Tibial nerve (tissue), 4 donors: ENCODE data around the gene VWA7. TPM values are rescaled to one million over a fixed set of nuclear protein-coding genes. Genes with fewer than 3 reads are reported as not detected.

Source experiments
- DNase-seq, 2 donors: peaks; one replicate each; pipeline ENCODE4 v3.0.0-alpha.2; 2019; ENCODE audit warnings: low spot score in 2 of 2
- H3K27ac ChIP-seq, 4 donors: fragments of 200-600 bp; sonication (generic) in 3 of 4; one replicate each; pipeline ENCODE4 v1.5.1; 2017 to 2019; ENCODE audit warnings: mild to moderate bottlenecking in 1 of 4
- H3K27me3 ChIP-seq, 2 donors: fragments of 200-600 bp; sonication (generic) in 1 of 2; one replicate each; pipeline versions ENCODE4 v1.5.1 to v1.6.0; 2017 to 2019
- H3K36me3 ChIP-seq, 3 donors: fragments of 200-600 bp; sonication (generic); one replicate each; pipeline ENCODE4 v1.5.1; 2018 to 2019
- H3K4me1 ChIP-seq, 4 donors: fragments of 200-600 bp; sonication (generic) in 3 of 4; one replicate each; pipeline ENCODE4 v1.5.1; 2017 to 2019
- H3K4me3 ChIP-seq, 4 donors: fragments of 200-600 bp; sonication (generic) in 3 of 4; one replicate each; pipeline ENCODE4 v1.5.1; 2017 to 2019; ENCODE audit warnings: mild to moderate bottlenecking in 1 of 4, moderate library complexity in 1 of 4
- H3K9me3 ChIP-seq, 4 donors: fragments of 200-600 bp; sonication (generic) in 3 of 4; one replicate each; pipeline ENCODE4 v1.5.1; 2017 to 2019
- CTCF ChIP-seq, 5 experiments: fragments of 200-600 bp in 3 of 5; fragments of 450-650 bp in 2 of 5; sonication (generic) in 3 of 5; IDR thresholded peaks; one replicate each; pipeline ENCODE4 v1.5.1; 2016 to 2019; ENCODE audit warnings: antibody characterized with exemption in 5 of 5, mild to moderate bottlenecking in 3 of 5, moderate library complexity in 2 of 5
- EP300 ChIP-seq, 2 donors: sonication (generic); formaldehyde crosslinking; IDR thresholded peaks; one replicate each; pipeline ENCODE4 v1.6.1; 2017; ENCODE audit warnings: antibody characterized with exemption in 2 of 2, mild to moderate bottlenecking in 1 of 2
- POLR2A ChIP-seq, 2 donors: fragments of 450-650 bp; IDR thresholded peaks; one replicate each; pipeline ENCODE4 v1.6.1; 2017; ENCODE audit warnings: antibody characterized with exemption in 2 of 2, mild to moderate bottlenecking in 2 of 2, moderate library complexity in 2 of 2
- WGBS, 2 donors: methylation state at CpG; one replicate each; pipeline ENCODE4 v1.1.5; 2018; 5-methylcytosine and 5-hydroxymethylcytosine counted together
- total RNA-seq, 4 donors: library from RNA; depleted of rRNA; stranded (reverse); fragments of >200 nt; gene quantifications; one replicate each; pipeline ENCODE4 v1.1.0, GENCODE V29; 2016

The VWA7 gene
- total RNA-seq, 4 donors from 2014 or later = 0.21 to 0.66 (median 0.35) TPM

DNA sequence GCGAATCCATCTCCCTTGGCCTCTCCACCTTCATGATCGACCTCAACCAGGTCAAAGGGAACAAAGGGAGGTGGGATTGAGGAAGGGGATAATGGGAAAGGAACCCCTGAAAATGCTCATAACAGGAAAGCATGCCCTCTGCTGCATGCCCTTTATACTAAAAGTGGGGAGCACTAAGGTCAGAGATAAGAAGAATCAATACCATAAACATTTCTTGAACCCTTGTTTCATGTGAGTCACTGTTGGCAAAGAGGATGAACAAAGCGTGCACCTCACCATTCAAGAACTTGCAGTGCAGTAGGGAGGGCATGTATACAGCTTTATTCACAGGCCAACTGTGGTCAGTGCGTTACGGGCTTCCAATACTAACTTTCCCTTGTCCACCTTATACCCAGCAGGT lies 16.3 kb downstream of the VWA7 start:
- peaks cover 0 to 11% (median 0%) of the 10 kb centered on the region in 4 donors for H3K4me1 ChIP-seq
- DNase-seq = no peak
- WGBS, 2 donors = 82 to 88% methylated on average over 5 of the region's 5 CpGs
- no peaks in the 10 kb centered on the region for H3K9me3 ChIP-seq
- H3K27ac ChIP-seq = no peak overlapping the region
- no peaks in the 10 kb centered on the region for H3K27me3 ChIP-seq
- peaks cover 0 to 45% (median 0%) of the 10 kb centered on the region in 3 donors for H3K36me3 ChIP-seq
- no peak overlapping the region for H3K4me3 ChIP-seq
- TF ChIP-seq CTCF (IDR thresholded peaks at IDR 0.05) (no peak), POLR2A (IDR thresholded peaks at IDR 0.05) (no peak), EP300 (IDR thresholded peaks at IDR 0.05) (no peak)

DNA sequence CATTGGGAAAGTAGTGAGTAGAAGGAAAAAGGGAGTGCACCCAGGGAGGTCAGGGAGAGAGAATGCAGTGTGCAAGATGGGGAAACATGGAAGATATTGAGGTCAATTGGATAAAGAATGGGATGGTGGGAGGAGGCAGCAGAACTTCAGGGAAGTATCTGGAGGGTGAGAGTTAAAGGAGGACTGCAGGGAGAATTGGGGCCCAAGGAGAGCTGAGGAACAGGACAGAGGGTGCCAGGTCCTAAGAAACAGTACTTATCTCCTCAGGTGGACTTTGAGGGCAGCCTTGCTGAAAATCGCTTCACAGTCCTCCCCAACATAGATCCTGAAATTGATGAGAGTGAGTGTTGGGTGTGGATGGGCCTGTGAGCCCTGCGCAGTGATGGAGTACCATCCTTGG lies 18.8 kb downstream of the VWA7 start:
- Histone ChIP-seq H3K27me3 (no peaks in the 10 kb centered on the region), H3K4me1 (peaks cover 0 to 6% (median 0%) of the 10 kb centered on the region in 4 donors), H3K27ac (no peak overlapping the region), H3K4me3 (no peak overlapping the region), H3K9me3 (no peaks in the 10 kb centered on the region), H3K36me3 (peaks cover 0 to 45% (median 0%) of the 10 kb centered on the region in 3 donors)
- TF ChIP-seq EP300 (IDR thresholded peaks at IDR 0.05) (no peak), CTCF (IDR thresholded peaks at IDR 0.05) (no peak), POLR2A (IDR thresholded peaks at IDR 0.05) (no peak)
- 95 to 96% methylated on average over 2 of the region's 2 CpGs for WGBS, 2 donors
- DNase-seq = no peak

- 59 to 70% methylated on average over 8 of the region's 8 CpGs for WGBS, 2 donors
- no peaks in the 10 kb centered on the region for H3K27me3 ChIP-seq
Observed at GRCh38 chr6:31752739-31753319, 24.3 kb downstream of the VWA7 start.

GRCh38 chr6:31750411-31751022 lies 26.6 kb downstream of the VWA7 start:
- WGBS, 2 donors = 92 to 97% methylated on average over 7 of the region's 7 CpGs

More at GRCh38 chr6:31752739-31753319, 24.3 kb downstream of the VWA7 start:
- Histone ChIP-seq H3K36me3 (no peaks in the 10 kb centered on the region), H3K27ac (no peak overlapping the region), H3K9me3 (no peaks in the 10 kb centered on the region), H3K4me3 (no peak overlapping the region), H3K4me1 (no peaks in the 10 kb centered on the region)
- no peak for DNase-seq
- no peak for TF ChIP-seq CTCF (IDR thresholded peaks at IDR 0.05)
- TF ChIP-seq POLR2A (IDR thresholded peaks at IDR 0.05) = no peak
- no peak for TF ChIP-seq EP300 (IDR thresholded peaks at IDR 0.05)

More at GRCh38 chr6:31750411-31751022, 26.6 kb downstream of the VWA7 start:
- H3K27me3 ChIP-seq = no peaks in the 10 kb centered on the region
- no peak for TF ChIP-seq EP300 (IDR thresholded peaks at IDR 0.05)
- no peak for TF ChIP-seq CTCF (IDR thresholded peaks at IDR 0.05)
- no peak for TF ChIP-seq POLR2A (IDR thresholded peaks at IDR 0.05)
- no peak for DNase-seq
- no peaks in the 10 kb centered on the region for H3K4me1 ChIP-seq
- H3K36me3 ChIP-seq = peaks cover 0 to 15% (median 0%) of the 10 kb centered on the region in 3 donors
- no peak overlapping the region for H3K27ac ChIP-seq
- H3K4me3 ChIP-seq = no peak overlapping the region
- H3K9me3 ChIP-seq = no peaks in the 10 kb centered on the region
